H9 (cell line): Measurements from ENCODE around the gene PPP1R9A. TPM values are rescaled to one million over a fixed set of nuclear protein-coding genes. Genes with fewer than 3 reads are reported as not detected.

Experiments
- DNase-seq: peaks from one replicate; pipeline ENCODE4 v3.0.0-alpha.2; 2017
- H2AFZ ChIP-seq: one replicate; pipeline ENCODE4 v1.6.1; 2013; ENCODE audit warnings: mild to moderate bottlenecking, low read length, control low read depth, moderate library complexity
- H2AK5ac ChIP-seq: 2 replicates; pipeline ENCODE4 v1.6.1; 2013; ENCODE audit warnings: low read length, control low read depth, mixed read lengths; ENCODE audit not compliant: insufficient read length
- H2BK120ac ChIP-seq: one replicate; pipeline ENCODE4 v1.6.1; 2013; ENCODE audit warnings: low read depth, mild to moderate bottlenecking, low read length, control low read depth, inconsistent platforms; ENCODE audit not compliant: poor library complexity, severe bottlenecking
- H2BK12ac ChIP-seq: 2 replicates; pipeline ENCODE4 v1.6.1; 2013; ENCODE audit warnings: low read length, control low read depth, mixed read lengths, low read depth; ENCODE audit not compliant: insufficient read length
- H2BK15ac ChIP-seq: 2 replicates; pipeline ENCODE4 v1.6.1; 2013; ENCODE audit warnings: low read depth, low read length, control low read depth
- H2BK20ac ChIP-seq: one replicate; pipeline ENCODE4 v1.6.1; 2013; ENCODE audit warnings: low read depth, mild to moderate bottlenecking, low read length, control low read depth, inconsistent platforms; ENCODE audit not compliant: poor library complexity, severe bottlenecking
- H2BK5ac ChIP-seq: 2 replicates; pipeline ENCODE4 v1.6.1; 2013; ENCODE audit warnings: low read length, control low read depth, mixed read lengths; ENCODE audit not compliant: insufficient read length
- H3K14ac ChIP-seq: 2 replicates; pipeline ENCODE4 v1.6.1; 2013; ENCODE audit warnings: low read length, control low read depth; ENCODE audit not compliant: insufficient read depth
- H3K18ac ChIP-seq: 2 replicates; pipeline ENCODE4 v1.6.1; 2013; ENCODE audit warnings: low read depth, mild to moderate bottlenecking, mixed read lengths, low read length, control low read depth; ENCODE audit not compliant: insufficient read length
- H3K23ac ChIP-seq: 2 replicates; pipeline ENCODE4 v1.6.1; 2013; ENCODE audit warnings: low read length, control low read depth, mixed read lengths, low read depth; ENCODE audit not compliant: insufficient read length
- H3K23me2 ChIP-seq: 2 replicates; pipeline ENCODE4 v1.6.1; 2013; ENCODE audit warnings: low read depth, mild to moderate bottlenecking, mixed read lengths, low read length, control low read depth; ENCODE audit not compliant: insufficient read length, poor library complexity, severe bottlenecking
- H3K27ac ChIP-seq: 2 replicates; pipeline ENCODE4 v1.5.1; 2013; ENCODE audit warnings: low read length, control low read depth, mixed read lengths, low read depth; ENCODE audit not compliant: insufficient read length
- H3K27me3 ChIP-seq: 2 replicates; pipeline ENCODE4 v1.6.1; 2013; ENCODE audit warnings: low read length, control low read depth, inconsistent platforms; ENCODE audit not compliant: insufficient read depth
- H3K4ac ChIP-seq: 2 replicates; pipeline ENCODE4 v1.6.1; 2013; ENCODE audit warnings: low read depth, mild to moderate bottlenecking, control low read depth, inconsistent platforms, low read length, moderate library complexity
- H3K4me1 ChIP-seq: 2 replicates; pipeline ENCODE4 v1.6.1; 2013; ENCODE audit warnings: low read length, control low read depth, inconsistent platforms; ENCODE audit not compliant: insufficient read depth
- H3K4me2 ChIP-seq: 2 replicates; pipeline ENCODE4 v1.6.1; 2013; ENCODE audit warnings: low read length, control low read depth, mixed read lengths; ENCODE audit not compliant: insufficient read length, insufficient read depth
- H3K56ac ChIP-seq: 2 replicates; pipeline ENCODE4 v1.6.1; 2013; ENCODE audit warnings: low read depth, mild to moderate bottlenecking, mixed read lengths, low read length, control low read depth; ENCODE audit not compliant: insufficient read length
- H3K79me1 ChIP-seq: 2 replicates; pipeline ENCODE4 v1.6.1; 2013; ENCODE audit warnings: low read depth, mild to moderate bottlenecking, moderate library complexity, low read length, control low read depth, inconsistent platforms; ENCODE audit not compliant: insufficient read depth, poor library complexity, severe bottlenecking
- H3K79me2 ChIP-seq: 2 replicates; pipeline ENCODE4 v1.6.1; 2013; ENCODE audit warnings: low read length, control low read depth, inconsistent platforms; ENCODE audit not compliant: insufficient read depth
- H3K9ac ChIP-seq: 2 replicates; pipeline ENCODE4 v1.6.1; 2013; ENCODE audit warnings: low read length, control low read depth, mixed read lengths; ENCODE audit not compliant: insufficient read length; ENCODE audit errors: extremely low read depth
- H3K9me3 ChIP-seq: one replicate; pipeline ENCODE4 v1.6.1; 2013; ENCODE audit warnings: low read depth, low read length, inconsistent platforms; ENCODE audit not compliant: control insufficient read depth
- H3T11ph ChIP-seq: one replicate; pipeline ENCODE4 v1.6.1; 2013; ENCODE audit warnings: mild to moderate bottlenecking, low read length, control low read depth, inconsistent platforms
- H4K20me1 ChIP-seq: one replicate; pipeline ENCODE4 v1.6.1; 2013; ENCODE audit not compliant: control insufficient read depth, insufficient read length, insufficient read depth
- H4K5ac ChIP-seq: 2 replicates; pipeline ENCODE4 v1.6.1; 2013; ENCODE audit warnings: low read depth, mild to moderate bottlenecking, mixed read lengths, low read length, control low read depth; ENCODE audit not compliant: insufficient read length
- H4K8ac ChIP-seq: replicated peaks from 2 replicates; pipeline ENCODE4 v1.6.1; 2013; ENCODE audit warnings: low read length, control low read depth, mixed read lengths, low read depth; ENCODE audit not compliant: insufficient read length
- H4K91ac ChIP-seq: 2 replicates; pipeline ENCODE4 v1.6.1; 2013; ENCODE audit warnings: low read depth, mild to moderate bottlenecking, moderate library complexity, mixed read lengths, low read length, control low read depth; ENCODE audit not compliant: insufficient read length
- H3K27ac Mint-ChIP-seq, 3 experiments: 2 replicates in 2 of 3; 3 replicates in 1 of 3; pipeline ENCODE4 v1.8.0; 2020 to 2021; ENCODE audit warnings: mixed read lengths in 3 of 3, mild to moderate bottlenecking in 1 of 3, moderate library complexity in 1 of 3
- H3K27me3 Mint-ChIP-seq: 2 replicates; pipeline ENCODE4 v1.8.0; 2021; ENCODE audit warnings: low read depth, mild to moderate bottlenecking, moderate library complexity, mixed read lengths
- H3K36me3 Mint-ChIP-seq, 3 experiments: 2 replicates in 2 of 3; 3 replicates in 1 of 3; pipeline ENCODE4 v1.8.0; 2020 to 2021; ENCODE audit warnings: low read depth in 3 of 3, mixed read lengths in 3 of 3; ENCODE audit not compliant: insufficient read depth in 1 of 3
- H3K4me1 Mint-ChIP-seq, 2 experiments: 2 replicates each; pipeline ENCODE4 v1.8.0; 2020; ENCODE audit warnings: mixed read lengths in 2 of 2
- H3K4me3 Mint-ChIP-seq, 2 experiments: 2 replicates in 1 of 2; 3 replicates in 1 of 2; pipeline ENCODE4 v1.8.0; 2020 to 2021; ENCODE audit warnings: mild to moderate bottlenecking in 2 of 2, mixed read lengths in 2 of 2, moderate library complexity in 1 of 2
- H3K9me3 Mint-ChIP-seq, 2 experiments: 2 replicates in 1 of 2; 3 replicates in 1 of 2; pipeline ENCODE4 v1.8.0; 2020; ENCODE audit warnings: mild to moderate bottlenecking in 2 of 2, mixed read lengths in 2 of 2, moderate library complexity in 1 of 2
- CTCF ChIP-seq: fragments of 200-600 bp; sonication (generic); conservative IDR thresholded peaks from 3 replicates; pipeline ENCODE4 v1.8.0; 2021; ENCODE audit warnings: antibody characterized with exemption, mild to moderate bottlenecking
- WGBS: extraction: QIAGEN DNeasy Blood & Tissue Kit; methylation state at CpG from one replicate; pipeline ENCODE4 v1.1.7; 2013; ENCODE audit warnings: missing lambda C conversion rate, low lambda C conversion rate, mixed read lengths; ENCODE audit not compliant: insufficient read length; ENCODE audit errors: extremely low coverage; 5-methylcytosine and 5-hydroxymethylcytosine counted together
- total RNA-seq: library from RNA; stranded (reverse); gene quantifications from 2 replicates; pipeline ENCODE4 v1.2.1, GENCODE V29; 2021

The PPP1R9A gene
- total RNA-seq, 1 experiment from 2014 or later = 17.0 TPM

GRCh38 chr7:94974423-94974822, 67.0 kb downstream of the PPP1R9A start:
- H3K27ac ChIP-seq = no peak overlapping the region
- H2BK20ac ChIP-seq = no peak overlapping the region
- no peak overlapping the region for H2AFZ ChIP-seq
- no peak overlapping the region for H4K8ac ChIP-seq
- Mint-ChIP-seq H3K27me3 (no peaks in the 10 kb centered on the region), H3K36me3 (no peaks in the 10 kb centered on the region; a peak in 1 of 7 replicates), H3K4me3 (no peak overlapping the region), H3K4me1 (peaks cover 17 to 20% of the 10 kb centered on the region in 2 experiments), H3K9me3 (no peaks in the 10 kb centered on the region), H3K27ac (no peak overlapping the region; a peak in 1 of 7 replicates)
- DNase-seq = no peak
- no peak overlapping the region for H3K56ac ChIP-seq
- no peak overlapping the region for H3T11ph ChIP-seq
- no peak for TF ChIP-seq CTCF
- no CpG with 5 or more reads among the region's 4 CpGs for WGBS
- H3K14ac ChIP-seq = no peak overlapping the region
- no peak overlapping the region for H2BK120ac ChIP-seq
- H2BK5ac ChIP-seq = no peak overlapping the region
- H3K79me1 ChIP-seq = no peaks in the 10 kb centered on the region
- H2BK15ac ChIP-seq = no peak overlapping the region
- H4K20me1 ChIP-seq = no peaks in the 10 kb centered on the region
- H3K23me2 ChIP-seq = no peaks in the 10 kb centered on the region
- no peak overlapping the region for H3K4ac ChIP-seq
- H3K79me2 ChIP-seq = no peaks in the 10 kb centered on the region; the same call in 1 of the 2 replicates
- no peaks in the 10 kb centered on the region for H3K27me3 ChIP-seq
- no peak overlapping the region for H3K18ac ChIP-seq
- H2AK5ac ChIP-seq = no peak overlapping the region
- H4K5ac ChIP-seq = no peak overlapping the region
- no peak overlapping the region for H3K4me2 ChIP-seq
- no peak overlapping the region for H3K23ac ChIP-seq
- H2BK12ac ChIP-seq = no peak overlapping the region
- no peaks in the 10 kb centered on the region for H3K9me3 ChIP-seq
- H3K4me1 ChIP-seq = no peaks in the 10 kb centered on the region; the same call in 1 of the 2 replicates
- H4K91ac ChIP-seq = no peak overlapping the region
- no peak overlapping the region for H3K9ac ChIP-seq
